Measurements from ENCODE around the gene CHN1. TPM values are rescaled to one million over a fixed set of nuclear protein-coding genes. Genes with fewer than 3 reads are reported as not detected.
A peak's percentile ranks its signal among the peaks of the same experiment; 100 is the strongest.

CHN1 gene
- polyA plus RNA-seq, 4 donors, result 2.0 to 7.8 (median 5.1) TPM

DNA sequence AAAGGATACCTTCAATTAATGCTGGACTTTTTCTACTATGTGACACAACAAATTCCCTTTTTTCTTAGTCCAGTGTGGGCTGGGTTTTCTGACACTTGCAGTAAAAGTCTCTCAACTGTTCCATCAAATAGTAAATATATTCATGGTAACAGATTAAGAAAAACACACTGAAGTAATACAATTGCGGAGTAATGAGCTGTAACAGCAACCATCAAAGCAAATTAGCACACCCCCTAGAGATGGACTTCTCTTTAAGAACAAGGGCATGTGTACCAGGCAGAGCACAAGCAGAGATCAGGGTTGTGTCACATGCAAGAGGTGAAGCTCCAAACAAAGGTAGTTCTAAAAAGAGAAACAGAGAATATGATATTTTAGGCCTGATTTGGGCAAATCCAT, 168.2 kb downstream of the CHN1 start:
- H3K27ac ChIP-seq (ENCODE audit: low read depth in 1 of 3, low read length in 2 of 3), result no peak overlapping the region
- H3K36me3 ChIP-seq (ENCODE audit: control insufficient read depth in 3 of 3, insufficient read depth in 2 of 3, low read depth in 1 of 3, low read length in 3 of 3), result no peaks in the 10 kb centered on the region
- H3K4me3 ChIP-seq (ENCODE audit: low read depth in 1 of 3, low read length in 3 of 3), result no peak overlapping the region
- no peaks in the 10 kb centered on the region for H3K9me3 ChIP-seq (ENCODE audit: control insufficient read depth in 2 of 2, insufficient read depth in 1 of 2, low read depth in 1 of 2, low read length in 1 of 2)
- no peak for FAIRE-seq
- WGBS, 3 donors, result 98 to 100% (median 98%) methylated on average over 1 of the region's 1 CpG
- no peaks in the 10 kb centered on the region for H3K4me1 ChIP-seq (ENCODE audit: control insufficient read depth in 3 of 3, insufficient read depth in 2 of 3, low read depth in 1 of 3, low read length in 2 of 3)
- H3K27me3 ChIP-seq (ENCODE audit: control insufficient read depth in 3 of 3, insufficient read depth in 3 of 3, low read length in 3 of 3), result no peaks in the 10 kb centered on the region
- no peak for DNase-seq

DNA sequence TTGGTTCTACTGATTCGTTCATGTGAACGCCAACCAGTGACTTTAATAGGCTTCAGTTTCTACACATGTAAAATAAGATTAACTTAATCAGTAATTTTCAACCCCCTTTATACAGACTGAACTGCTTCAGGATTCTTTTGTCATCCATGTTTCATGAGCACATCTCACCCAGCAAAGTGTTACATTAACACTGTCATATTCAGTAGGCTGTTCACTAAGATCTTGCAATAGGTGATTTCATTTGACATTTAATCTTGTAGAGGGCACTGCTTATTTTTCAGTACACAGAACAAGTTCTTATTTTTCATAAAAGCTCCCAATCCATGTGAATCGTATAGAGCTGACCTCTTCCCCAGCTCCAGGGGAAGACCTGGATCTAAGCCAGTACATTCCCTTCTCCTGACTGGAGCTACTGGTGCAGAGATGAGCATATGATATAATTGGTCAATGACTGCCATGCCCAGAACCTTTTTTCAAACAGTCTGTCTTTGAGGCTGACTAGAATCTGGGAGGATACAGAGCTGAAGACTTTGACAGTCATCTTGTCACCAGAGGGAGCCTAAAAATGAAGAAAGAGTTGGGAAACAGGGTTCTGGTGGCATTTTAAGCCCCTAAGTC, 168.7 kb downstream of the CHN1 start:
- Histone ChIP-seq H3K4me3 (ENCODE audit: low read depth in 1 of 3, low read length in 3 of 3) (no peak overlapping the region), H3K27me3 (ENCODE audit: control insufficient read depth in 3 of 3, insufficient read depth in 3 of 3, low read length in 3 of 3) (no peaks in the 10 kb centered on the region), H3K36me3 (ENCODE audit: control insufficient read depth in 3 of 3, insufficient read depth in 2 of 3, low read depth in 1 of 3, low read length in 3 of 3) (no peaks in the 10 kb centered on the region), H3K4me1 (ENCODE audit: control insufficient read depth in 3 of 3, insufficient read depth in 2 of 3, low read depth in 1 of 3, low read length in 2 of 3) (no peaks in the 10 kb centered on the region), H3K9me3 (ENCODE audit: control insufficient read depth in 2 of 2, insufficient read depth in 1 of 2, low read depth in 1 of 2, low read length in 1 of 2) (no peaks in the 10 kb centered on the region), H3K27ac (ENCODE audit: low read depth in 1 of 3, low read length in 2 of 3) (no peak overlapping the region)
- DNase-seq (peak in 1 of 2 donors; percentile 0), FAIRE-seq (no peak)
- 89 to 90% (median 90%) methylated on average over 3 of the region's 3 CpGs for WGBS, 3 donors

DNA sequence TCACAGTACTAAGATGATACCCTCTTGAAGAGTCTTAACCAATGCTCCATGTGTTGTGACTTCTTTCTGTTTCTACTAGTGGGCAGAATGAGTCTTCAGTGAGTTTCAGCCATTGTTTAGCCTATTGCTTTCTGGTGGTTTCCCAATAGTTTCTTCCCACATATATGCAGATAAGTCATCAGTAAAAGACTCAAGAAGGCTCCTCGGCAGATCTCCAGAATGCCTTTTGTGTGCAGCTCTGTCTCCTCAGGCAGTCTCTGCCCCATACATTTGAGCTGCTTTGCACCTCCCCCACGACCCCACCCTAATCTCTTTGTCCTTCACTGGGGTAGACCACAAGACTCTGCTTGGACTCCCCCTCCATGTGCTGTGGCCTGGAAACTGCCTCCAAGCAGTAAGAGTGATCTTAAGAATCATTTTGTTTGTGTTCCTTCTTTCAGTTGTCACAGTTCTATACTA, 169.4 kb downstream of the CHN1 start:
- Histone ChIP-seq H3K27me3 (ENCODE audit: control insufficient read depth in 3 of 3, insufficient read depth in 3 of 3, low read length in 3 of 3) (no peaks in the 10 kb centered on the region), H3K4me3 (ENCODE audit: low read depth in 1 of 3, low read length in 3 of 3) (no peak overlapping the region), H3K36me3 (ENCODE audit: control insufficient read depth in 3 of 3, insufficient read depth in 2 of 3, low read depth in 1 of 3, low read length in 3 of 3) (no peaks in the 10 kb centered on the region), H3K4me1 (ENCODE audit: control insufficient read depth in 3 of 3, insufficient read depth in 2 of 3, low read depth in 1 of 3, low read length in 2 of 3) (no peaks in the 10 kb centered on the region), H3K27ac (ENCODE audit: low read depth in 1 of 3, low read length in 2 of 3) (no peak overlapping the region), H3K9me3 (ENCODE audit: control insufficient read depth in 2 of 2, insufficient read depth in 1 of 2, low read depth in 1 of 2, low read length in 1 of 2) (no peaks in the 10 kb centered on the region)
- FAIRE-seq, result no peak
- no peak for DNase-seq
- WGBS, 3 donors, result 45 to 54% (median 53%) methylated on average over 2 of the region's 2 CpGs

DNA sequence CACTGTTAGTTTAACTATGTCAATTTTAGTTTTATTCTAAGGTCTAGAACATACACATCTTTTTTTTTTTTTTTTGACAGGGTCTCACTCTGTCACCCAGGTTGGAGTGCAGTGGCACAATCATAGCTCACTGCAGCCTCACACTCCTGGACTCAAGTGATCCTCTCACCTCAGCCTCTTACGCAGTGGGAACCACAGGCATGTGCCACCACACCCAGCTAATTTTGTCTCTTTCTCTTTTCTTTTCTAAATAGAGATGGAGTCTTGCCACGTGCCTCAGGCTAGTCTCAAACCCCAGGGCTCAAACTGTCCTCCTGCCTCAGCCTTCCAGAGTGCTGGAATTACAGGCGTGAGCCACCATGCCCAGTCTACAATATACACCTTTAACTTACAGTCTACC, 171.4 kb downstream of the CHN1 start:
- 83 to 88% (median 85%) methylated on average over 3 of the region's 3 CpGs for WGBS, 3 donors

DNA sequence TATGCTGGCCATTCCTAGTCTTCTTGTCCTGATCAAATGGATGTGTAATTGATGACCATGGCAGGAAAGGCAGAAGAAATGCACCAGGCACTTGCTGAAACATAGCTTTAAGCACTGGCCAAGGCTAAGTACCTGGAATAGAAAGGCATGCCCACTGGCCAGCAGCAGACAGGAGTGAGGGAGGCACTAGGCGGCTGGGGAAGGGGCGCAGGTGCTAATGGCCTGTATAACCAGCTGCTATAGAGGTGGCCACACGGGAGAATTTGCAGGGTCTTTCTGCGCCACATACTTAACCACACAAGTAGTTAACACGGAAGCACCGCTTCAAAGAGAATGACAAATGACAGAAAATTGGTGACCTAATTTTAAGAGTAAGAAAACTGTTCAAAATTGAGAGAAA, 174.6 kb downstream of the CHN1 start:
- FAIRE-seq (no peak), DNase-seq (no peak)
- H3K9me3 ChIP-seq (ENCODE audit: control insufficient read depth in 2 of 2, insufficient read depth in 1 of 2, low read depth in 1 of 2, low read length in 1 of 2), result peaks cover 0 to 1% of the 10 kb centered on the region in 2 donors
- no peaks in the 10 kb centered on the region for H3K27me3 ChIP-seq (ENCODE audit: control insufficient read depth in 3 of 3, insufficient read depth in 3 of 3, low read length in 3 of 3)
- no peak overlapping the region for H3K27ac ChIP-seq (ENCODE audit: low read depth in 1 of 3, low read length in 2 of 3)
- H3K4me3 ChIP-seq (ENCODE audit: low read depth in 1 of 3, low read length in 3 of 3), result no peak overlapping the region
- WGBS, 3 donors, result 75 to 88% (median 87%) methylated on average over 6 of the region's 6 CpGs
- H3K4me1 ChIP-seq (ENCODE audit: control insufficient read depth in 3 of 3, insufficient read depth in 2 of 3, low read depth in 1 of 3, low read length in 2 of 3), result no peaks in the 10 kb centered on the region
- H3K36me3 ChIP-seq (ENCODE audit: control insufficient read depth in 3 of 3, insufficient read depth in 2 of 3, low read depth in 1 of 3, low read length in 3 of 3), result no peaks in the 10 kb centered on the region

More for the DNA sequence above, 171.4 kb downstream of the CHN1 start:
- FAIRE-seq (no peak), DNase-seq (no peak)
- Histone ChIP-seq H3K36me3 (ENCODE audit: control insufficient read depth in 3 of 3, insufficient read depth in 2 of 3, low read depth in 1 of 3, low read length in 3 of 3) (no peaks in the 10 kb centered on the region), H3K27ac (ENCODE audit: low read depth in 1 of 3, low read length in 2 of 3) (no peak overlapping the region), H3K4me1 (ENCODE audit: control insufficient read depth in 3 of 3, insufficient read depth in 2 of 3, low read depth in 1 of 3, low read length in 2 of 3) (no peaks in the 10 kb centered on the region), H3K27me3 (ENCODE audit: control insufficient read depth in 3 of 3, insufficient read depth in 3 of 3, low read length in 3 of 3) (no peaks in the 10 kb centered on the region), H3K4me3 (ENCODE audit: low read depth in 1 of 3, low read length in 3 of 3) (no peak overlapping the region), H3K9me3 (ENCODE audit: control insufficient read depth in 2 of 2, insufficient read depth in 1 of 2, low read depth in 1 of 2, low read length in 1 of 2) (peaks cover 0 to 1% of the 10 kb centered on the region in 2 donors)

- DNase-seq (no peak), FAIRE-seq (no peak)
- Histone ChIP-seq H3K36me3 (ENCODE audit: control insufficient read depth in 3 of 3, insufficient read depth in 2 of 3, low read depth in 1 of 3, low read length in 3 of 3) (no peaks in the 10 kb centered on the region), H3K9me3 (ENCODE audit: control insufficient read depth in 2 of 2, insufficient read depth in 1 of 2, low read depth in 1 of 2, low read length in 1 of 2) (peaks cover 0 to 1% of the 10 kb centered on the region in 2 donors), H3K4me3 (ENCODE audit: low read depth in 1 of 3, low read length in 3 of 3) (no peak overlapping the region), H3K27me3 (ENCODE audit: control insufficient read depth in 3 of 3, insufficient read depth in 3 of 3, low read length in 3 of 3) (no peaks in the 10 kb centered on the region), H3K27ac (ENCODE audit: low read depth in 1 of 3, low read length in 2 of 3) (no peak overlapping the region), H3K4me1 (ENCODE audit: control insufficient read depth in 3 of 3, insufficient read depth in 2 of 3, low read depth in 1 of 3, low read length in 2 of 3) (no peaks in the 10 kb centered on the region)
- 77 to 84% (median 81%) methylated on average over 3 of the region's 3 CpGs for WGBS, 3 donors
Measured at GRCh38 chr2:174829550-174829949, 175.6 kb downstream of the CHN1 start.

DNA sequence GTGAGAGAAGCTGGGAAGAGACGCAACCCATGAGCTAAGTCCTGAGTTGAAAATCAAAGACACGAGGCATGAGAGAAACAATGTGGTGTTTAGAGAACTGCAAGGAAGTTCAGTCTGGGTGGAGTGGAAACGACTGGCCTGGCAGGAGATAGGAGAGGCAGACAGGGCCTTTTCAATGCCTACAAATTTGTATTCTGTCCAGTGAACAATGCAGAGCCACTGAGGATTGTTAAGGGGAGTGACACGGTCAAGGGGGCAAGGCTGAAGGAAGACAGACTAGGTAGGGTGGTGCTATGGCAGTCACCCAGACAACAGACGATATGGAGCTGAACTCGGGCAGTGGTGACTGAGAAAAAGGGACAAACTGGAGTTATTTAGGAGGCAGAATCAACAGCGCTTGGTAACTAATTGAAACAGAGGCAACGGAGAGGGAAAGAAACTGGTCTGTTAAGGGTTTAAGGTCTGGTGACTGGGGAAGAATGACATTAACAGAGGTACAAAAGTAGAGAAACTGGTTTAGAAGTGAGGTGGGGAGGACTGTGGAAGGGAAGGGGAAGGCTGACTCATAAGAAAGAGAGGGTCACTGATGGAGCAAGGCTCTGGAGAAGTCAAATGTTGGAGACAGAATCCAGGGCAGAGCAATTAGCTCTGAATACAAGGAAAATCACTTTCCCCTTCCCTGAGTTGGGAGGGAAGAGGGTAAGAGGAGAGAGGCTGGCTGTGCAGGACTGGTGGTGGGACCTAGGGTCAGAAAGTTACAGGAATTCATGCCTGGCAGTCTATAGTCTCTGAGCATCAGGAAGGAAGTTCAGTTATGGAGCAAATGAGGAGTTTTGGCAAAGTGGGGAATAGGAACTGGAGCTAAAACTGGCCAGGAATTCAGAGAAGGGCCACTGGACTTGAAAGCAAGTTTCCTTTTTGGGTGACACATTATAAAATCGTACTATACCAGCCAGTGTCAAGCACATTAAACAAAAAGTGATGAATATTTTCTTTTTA, 177.5 kb downstream of the CHN1 start:
- Histone ChIP-seq H3K4me3 (ENCODE audit: low read depth in 1 of 3, low read length in 3 of 3) (no peak overlapping the region), H3K9me3 (ENCODE audit: control insufficient read depth in 2 of 2, insufficient read depth in 1 of 2, low read depth in 1 of 2, low read length in 1 of 2) (peaks cover 0 to 1% of the 10 kb centered on the region in 2 donors), H3K36me3 (ENCODE audit: control insufficient read depth in 3 of 3, insufficient read depth in 2 of 3, low read depth in 1 of 3, low read length in 3 of 3) (no peaks in the 10 kb centered on the region), H3K27me3 (ENCODE audit: control insufficient read depth in 3 of 3, insufficient read depth in 3 of 3, low read length in 3 of 3) (no peaks in the 10 kb centered on the region), H3K27ac (ENCODE audit: low read depth in 1 of 3, low read length in 2 of 3) (peak overlapping the region in 1 of 3 donors; percentile 42), H3K4me1 (ENCODE audit: control insufficient read depth in 3 of 3, insufficient read depth in 2 of 3, low read depth in 1 of 3, low read length in 2 of 3) (no peaks in the 10 kb centered on the region)
- peak in 1 of 2 donors; percentile 6 for DNase-seq
- 62 to 76% (median 69%) methylated on average over 9 of the region's 9 CpGs for WGBS, 3 donors
- no peak for FAIRE-seq

DNA sequence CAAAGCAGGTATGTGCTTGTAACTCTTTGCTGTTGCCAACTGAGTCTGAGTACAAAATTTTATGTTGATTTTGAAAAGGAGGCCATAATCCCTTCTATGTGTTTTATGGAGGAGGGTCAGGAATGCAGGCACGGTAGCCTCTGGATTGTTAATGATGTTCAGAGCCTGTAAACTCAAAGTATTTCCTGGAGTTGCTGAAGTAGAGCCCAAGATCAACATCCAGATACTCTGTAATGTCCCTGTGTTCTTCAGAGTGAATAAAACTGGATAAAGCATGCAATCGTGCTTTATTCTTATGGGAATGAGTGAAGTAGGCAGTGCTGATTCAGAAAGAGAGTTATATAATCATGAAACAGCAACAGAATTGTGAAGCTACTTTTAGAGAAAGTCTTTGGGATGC, 179.1 kb downstream of the CHN1 start:
- H3K27ac ChIP-seq (ENCODE audit: low read depth in 1 of 3, low read length in 2 of 3), result no peak overlapping the region
- H3K4me1 ChIP-seq (ENCODE audit: control insufficient read depth in 3 of 3, insufficient read depth in 2 of 3, low read depth in 1 of 3, low read length in 2 of 3), result no peaks in the 10 kb centered on the region
- H3K27me3 ChIP-seq (ENCODE audit: control insufficient read depth in 3 of 3, insufficient read depth in 3 of 3, low read length in 3 of 3), result no peaks in the 10 kb centered on the region
- 63 to 76% (median 64%) methylated on average over 2 of the region's 2 CpGs for WGBS, 3 donors
- DNase-seq, result no peak
- no peak for FAIRE-seq
- no peak overlapping the region for H3K4me3 ChIP-seq (ENCODE audit: low read depth in 1 of 3, low read length in 3 of 3)
- H3K36me3 ChIP-seq (ENCODE audit: control insufficient read depth in 3 of 3, insufficient read depth in 2 of 3, low read depth in 1 of 3, low read length in 3 of 3), result no peaks in the 10 kb centered on the region
- H3K9me3 ChIP-seq (ENCODE audit: control insufficient read depth in 2 of 2, insufficient read depth in 1 of 2, low read depth in 1 of 2, low read length in 1 of 2), result peaks cover 1 to 5% of the 10 kb centered on the region in 2 donors
